Stomach (tissue), 4 donors: ENCODE measurements around the gene TTK.

Source experiments
- CTCF ChIP-seq, 7 experiments: fragments of 450-650 bp in 4 of 7; fragments of 200-600 bp in 3 of 7; sonication (generic) in 3 of 7; IDR thresholded peaks; one replicate each; pipeline ENCODE4 v1.5.1; 2016 to 2019; ENCODE audit warnings: antibody characterized with exemption in 7 of 7, control low read depth in 2 of 7, mild to moderate bottlenecking in 1 of 7
- POLR2A ChIP-seq, 4 donors: fragments of 450-650 bp; IDR thresholded peaks; one replicate each; pipeline ENCODE4 v1.6.1; 2016; ENCODE audit warnings: antibody characterized with exemption in 4 of 4, control low read depth in 2 of 4, mild to moderate bottlenecking in 1 of 4, moderate library complexity in 1 of 4

DNA sequence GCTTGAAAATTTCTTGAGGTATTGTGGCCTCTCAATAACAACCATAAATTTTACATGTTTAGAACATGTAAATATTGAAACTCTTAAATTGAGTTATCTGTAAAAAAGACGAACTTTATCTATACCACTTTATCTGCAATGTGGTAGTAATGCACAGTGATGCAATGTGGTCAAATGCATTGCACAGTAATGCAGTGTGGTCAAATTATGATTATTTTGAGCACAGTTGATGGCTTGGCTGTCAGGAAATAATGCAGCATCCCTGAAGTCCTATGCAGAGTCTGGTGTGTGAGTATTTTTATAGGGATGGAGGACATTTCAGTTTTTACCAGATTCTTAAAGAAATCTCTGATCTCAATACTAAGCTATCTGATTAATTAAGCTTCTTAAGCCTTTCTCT, 5.1 kb downstream of the TTK start:
- no peak for TF ChIP-seq CTCF (IDR thresholded peaks at IDR 0.05)
- TF ChIP-seq POLR2A (IDR thresholded peaks at IDR 0.05) = no peak
